Measurements from ENCODE around the gene TMEM203.

The TMEM203 gene

GRCh38 chr9:137228968-137229896 is 23.8 kb upstream of the TMEM203 start:
- DNase-seq (ENCODE audit: low read depth), result no peak

DNA sequence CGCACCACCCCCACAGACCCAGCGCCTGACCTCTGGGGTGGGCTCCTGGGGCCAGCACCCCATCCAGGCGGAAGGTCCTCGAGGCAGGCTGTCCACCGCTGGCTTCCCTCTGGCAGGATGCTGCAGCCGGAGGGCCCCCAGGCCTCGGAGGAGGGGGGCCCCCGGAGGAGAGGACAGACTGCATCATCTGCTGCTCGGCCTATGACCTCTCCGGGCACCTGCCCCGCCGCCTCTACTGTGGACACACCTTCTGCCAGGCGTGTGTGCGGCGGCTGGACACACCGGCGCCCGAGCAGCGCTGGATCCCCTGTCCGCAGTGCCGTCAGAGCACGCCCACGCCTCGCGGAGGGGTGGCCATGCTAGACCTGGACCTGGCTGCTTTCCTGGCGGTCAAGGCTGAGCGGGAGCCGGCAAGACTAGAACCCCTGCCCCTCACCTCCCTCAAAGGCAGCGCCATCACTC is 23.1 kb upstream of the TMEM203 start:
- DNase-seq (ENCODE audit: low read depth), result no peak

- no peak for DNase-seq (ENCODE audit: low read depth)
Observed at GRCh38 chr9:137227853-137228505, 22.5 kb upstream of the TMEM203 start.

- peak; percentile 68 for DNase-seq (ENCODE audit: low read depth)
Observed at GRCh38 chr9:137227054-137227852, 21.8 kb upstream of the TMEM203 start, which contains the start of gene RNF224. TSS of gene RNF224 (plus strand) at chr9:137227502. CDS start at chr9:137228336, 834 bp downstream.

DNA sequence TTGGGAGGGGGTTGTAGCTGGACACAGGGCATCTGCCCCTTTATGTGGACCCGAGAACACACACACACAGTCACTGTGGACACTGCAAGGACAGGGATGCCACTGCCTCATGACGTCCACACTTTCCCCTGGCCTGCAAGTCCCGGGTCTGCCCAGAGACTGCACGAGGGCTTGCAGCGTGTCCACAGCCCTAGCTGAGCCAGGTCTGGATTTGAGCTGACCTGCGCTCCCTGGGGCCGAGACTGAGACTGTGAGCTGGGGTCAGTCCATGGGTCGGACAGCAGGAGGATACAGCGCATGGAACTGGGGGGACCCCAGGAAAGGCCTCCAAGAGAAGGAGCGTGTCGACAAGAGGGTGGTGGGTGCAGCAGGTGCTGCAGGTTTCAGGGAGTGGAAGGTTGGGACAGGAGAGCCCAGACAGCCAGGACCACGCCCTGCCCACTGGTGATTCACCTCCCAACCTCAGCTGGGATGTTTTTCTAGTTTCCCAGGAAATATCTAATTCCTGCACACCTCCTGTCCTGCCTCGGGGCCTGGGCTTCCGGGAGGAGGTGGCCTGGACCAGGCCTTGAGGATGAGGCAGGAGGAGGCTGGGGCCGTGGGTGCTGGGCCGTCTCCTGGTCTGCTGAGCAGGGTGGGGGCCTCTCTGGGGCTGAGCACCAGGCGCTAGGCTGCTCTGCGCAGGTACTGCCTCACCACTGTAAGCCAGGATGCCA is 21.0 kb upstream of the TMEM203 start:
- DNase-seq (ENCODE audit: low read depth), result no peak

- no peak for DNase-seq (ENCODE audit: low read depth)
Observed at GRCh38 chr9:137225699-137226331, 20.4 kb upstream of the TMEM203 start.

DNA sequence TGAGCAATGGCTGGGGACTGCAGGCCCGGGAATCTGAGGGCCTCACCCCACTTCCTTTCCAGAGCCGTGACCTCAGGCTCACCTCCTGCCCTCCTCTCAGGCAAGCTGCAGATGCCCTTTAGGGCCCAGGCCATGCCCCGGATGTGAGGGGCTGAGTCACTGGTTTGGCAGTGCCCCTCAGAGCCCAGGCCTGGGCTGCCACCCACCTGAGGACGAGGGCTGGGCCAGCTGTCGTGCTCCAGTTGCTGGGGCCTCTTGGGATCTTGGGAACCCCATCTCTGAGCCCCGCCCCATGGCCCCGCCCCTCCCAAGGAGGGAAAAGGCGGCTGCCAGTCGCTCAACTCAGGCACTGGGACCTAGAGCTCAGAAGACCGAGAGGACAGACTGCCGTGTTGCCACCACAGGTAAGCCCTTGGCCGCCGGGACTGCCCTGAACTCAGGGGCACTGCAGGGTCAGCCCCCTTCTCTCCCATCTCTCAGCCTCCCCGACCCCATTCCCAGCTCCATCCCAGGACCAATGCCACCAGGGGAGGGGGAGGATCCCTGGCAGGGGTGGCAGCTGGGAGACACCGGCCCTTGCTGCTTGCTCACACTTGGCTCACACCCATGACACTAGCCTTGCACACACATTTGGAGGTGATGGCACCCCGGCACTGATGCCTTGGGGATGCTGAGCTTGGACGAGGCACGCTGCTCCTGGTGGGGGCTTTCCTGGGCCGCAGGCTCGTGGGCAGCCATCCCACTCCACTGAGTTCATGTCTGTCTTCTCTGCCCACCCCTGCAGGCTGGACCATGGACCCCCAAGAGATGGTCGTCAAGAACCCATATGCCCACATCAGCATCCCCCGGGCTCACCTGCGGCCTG is 19.6 kb upstream of the TMEM203 start, which contains the start of gene CYSRT1:
Gene CYSRT1 (plus strand): TSS at position 345 of the 865 bp plus-strand sequence. CDS start 448 bp downstream, at position 793.
- DNase-seq (ENCODE audit: low read depth), result no peak

GRCh38 chr9:137223078-137223970 is 17.9 kb upstream of the TMEM203 start:
- DNase-seq (ENCODE audit: low read depth), result peak; percentile 96

- no peak for DNase-seq (ENCODE audit: low read depth)
Observed at GRCh38 chr9:137222190-137223077, 17.0 kb upstream of the TMEM203 start, which contains the start of gene RNF208. TSS of gene RNF208 (minus strand) at chr9:137222240. CDS start at chr9:137221212, 1,028 bp downstream.

DNA sequence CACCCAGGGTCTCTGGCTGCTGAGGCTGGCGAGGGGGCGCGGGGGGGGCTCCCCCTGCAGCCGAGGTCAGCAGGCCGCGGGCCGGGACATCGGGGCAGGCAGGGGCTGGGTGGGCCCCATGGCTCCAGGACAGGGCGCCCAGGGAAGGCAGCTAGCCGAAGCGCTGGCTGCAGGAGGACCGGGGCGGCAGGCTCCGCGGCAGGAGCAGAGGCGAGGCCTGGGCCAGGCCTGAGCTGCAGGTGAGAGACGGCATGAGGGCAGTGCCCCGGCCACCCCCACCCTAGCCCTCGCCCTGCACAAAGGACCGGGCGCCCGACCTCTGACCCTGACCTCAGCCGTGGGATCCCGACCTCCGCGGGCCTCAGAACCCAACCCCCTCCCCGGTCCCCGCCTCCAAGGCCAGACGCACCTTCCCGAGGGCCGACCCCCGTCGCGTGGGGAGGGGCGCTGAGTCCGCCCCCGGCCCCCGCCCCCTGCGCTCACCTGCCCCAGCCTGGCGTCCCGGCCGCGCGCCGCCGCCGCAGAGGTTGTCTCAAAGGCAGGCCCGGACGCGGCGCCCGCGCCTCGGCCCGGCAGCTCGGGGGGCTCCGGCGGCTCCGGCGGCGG is 16.2 kb upstream of the TMEM203 start:
- DNase-seq (ENCODE audit: low read depth), result no peak

GRCh38 chr9:137221095-137221505 is 15.7 kb upstream of the TMEM203 start:
- DNase-seq (ENCODE audit: low read depth), result no peak

DNA sequence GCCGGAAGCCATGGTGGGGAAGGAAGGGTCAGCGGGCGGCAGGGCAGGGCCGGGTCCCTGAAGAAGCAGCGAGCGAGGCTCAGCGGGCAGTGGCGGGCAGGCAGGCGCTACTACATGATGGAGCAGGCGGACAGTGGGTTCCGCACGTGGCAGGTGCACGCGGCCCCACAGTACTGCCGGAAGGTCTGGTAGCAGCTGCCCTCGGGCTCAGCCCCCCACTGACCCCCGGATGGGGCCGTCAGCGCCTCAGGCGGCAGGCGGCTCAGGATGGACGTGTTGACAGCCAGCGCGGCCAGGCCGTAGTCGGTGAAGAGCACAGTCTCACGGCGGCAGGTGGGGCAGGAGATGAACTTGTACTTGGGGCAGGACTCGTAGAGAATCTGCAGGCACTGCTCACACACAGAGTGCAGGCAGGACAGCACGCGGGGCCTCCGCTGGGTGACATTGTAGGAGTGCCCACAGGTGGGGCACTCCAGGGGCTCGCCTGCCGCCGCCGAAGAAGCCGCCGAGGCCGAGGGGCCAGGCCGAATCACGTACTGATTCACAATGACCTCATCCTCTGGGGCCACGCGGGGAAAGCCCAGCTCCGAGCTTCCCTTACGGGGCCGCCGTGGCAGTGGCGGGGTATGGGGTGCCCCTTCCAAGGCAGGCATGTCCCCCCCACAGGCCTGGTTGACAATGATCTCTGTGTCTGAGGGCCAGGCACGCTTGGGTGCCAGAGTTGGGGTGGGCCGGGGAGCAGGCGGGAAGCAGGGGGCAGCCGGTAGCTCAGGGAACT is 15.1 kb upstream of the TMEM203 start:
- no peak for DNase-seq (ENCODE audit: low read depth)

DNA sequence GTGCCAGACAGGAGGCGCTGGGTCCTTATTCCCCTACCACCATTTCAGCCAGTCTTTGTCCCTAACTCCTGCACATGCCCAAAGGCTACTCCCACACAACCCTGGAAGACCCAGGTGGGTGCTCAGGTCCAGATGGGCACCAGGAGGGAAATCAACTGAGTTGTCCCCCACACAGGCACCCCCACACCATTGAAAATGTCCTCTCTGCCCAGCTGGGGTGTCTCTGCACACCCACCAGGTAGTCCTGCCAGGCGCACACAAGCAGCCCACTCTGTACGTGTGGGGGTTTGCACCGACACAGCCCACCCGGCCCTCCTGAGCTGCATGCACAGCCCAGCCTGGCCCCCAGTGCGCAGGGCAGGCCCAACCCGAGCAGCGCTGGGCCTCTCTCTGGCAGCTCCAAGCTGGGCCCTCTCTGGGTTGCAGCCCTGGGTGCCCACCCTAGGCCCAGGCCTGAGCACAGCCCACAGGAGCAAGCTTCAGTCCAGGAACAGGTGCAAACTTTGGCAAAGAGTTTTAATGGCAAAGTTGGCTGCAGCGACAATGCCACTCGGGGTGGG is 14.4 kb upstream of the TMEM203 start:
- DNase-seq (ENCODE audit: low read depth), result no peak

GRCh38 chr9:137218754-137219271 is 13.4 kb upstream of the TMEM203 start:
- DNase-seq (ENCODE audit: low read depth), result peak; percentile 78

DNA sequence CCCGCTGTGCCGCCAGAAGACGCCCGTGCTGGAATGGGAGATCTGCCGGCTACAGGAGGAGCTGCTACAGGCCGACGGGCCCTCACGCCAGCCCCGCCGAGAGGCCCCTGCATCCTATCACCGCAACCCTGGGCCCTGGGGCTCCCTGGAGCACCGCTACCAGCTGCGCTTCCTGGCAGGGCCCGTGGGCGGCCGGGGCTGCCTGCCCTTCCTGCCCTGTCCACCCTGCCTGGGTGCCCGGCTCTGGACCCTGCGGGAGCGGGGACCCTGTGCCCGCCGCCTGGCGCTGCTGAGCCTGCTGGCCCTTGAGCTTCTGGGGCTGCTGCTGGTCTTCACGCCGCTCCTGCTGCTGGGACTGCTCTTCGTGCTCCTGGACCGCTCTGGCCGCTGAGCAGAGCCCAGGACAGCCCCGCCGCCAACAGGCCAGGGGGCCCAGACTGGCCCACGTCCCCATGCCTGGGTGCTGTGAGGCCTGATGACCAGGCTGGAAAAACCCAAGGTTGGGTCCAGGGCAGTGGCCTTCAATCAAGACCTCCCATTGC is 12.8 kb upstream of the TMEM203 start:
- no peak for DNase-seq (ENCODE audit: low read depth)
